ENCODE data around the gene AP1G2. TPM values are rescaled to one million over a fixed set of nuclear protein-coding genes. Genes with fewer than 3 reads are reported as not detected.

AP1G2 gene
- total and polyA plus RNA-seq, 2 of the 13 experiments (the other 11 are each of a cell fraction or from before 2014, with no cell fraction given), result 96.9 to 611 TPM

- Histone ChIP-seq H3K9ac (ENCODE audit: insufficient read depth, low read depth, low read length) (peak overlapping the region; percentile 2; the same call in 1 of the 2 replicates), H3K27me3 (ENCODE audit: control insufficient read depth in 1 of 2, insufficient read depth in 2 of 2, low read length in 2 of 2) (peaks cover 2 to 8% of the 10 kb centered on the region in 2 experiments; a peak in 2 of 5 replicates), H3K4me2 (ENCODE audit: low read depth, low read length) (peak overlapping the region; percentile 52), H3K4me3 (replicated peaks in 1 of 3; ENCODE audit: insufficient read depth in 1 of 3, low read depth in 2 of 3, low read length in 3 of 3) (peak overlapping the region in 1 of 3 experiments; percentile 13; a peak in 1 of 6 replicates), H4K20me1 (ENCODE audit: insufficient read depth, low read length) (no peaks in the 10 kb centered on the region), H3K27ac (ENCODE audit: extremely low read length, insufficient read depth, low read length) (no peak overlapping the region), H3K36me3 (replicated peaks in 1 of 2; ENCODE audit: control insufficient read depth in 1 of 2, insufficient read depth in 2 of 2, low read length in 2 of 2) (peaks cover 11 to 18% of the 10 kb centered on the region in 2 experiments), H2AFZ (ENCODE audit: low read length) (no peak overlapping the region), H3K9me3 (ENCODE audit: low read length) (no peaks in the 10 kb centered on the region), H3K4me1 (ENCODE audit: insufficient read depth, low read length) (peaks cover 62% of the 10 kb centered on the region), H3K79me2 (ENCODE audit: insufficient read depth, low read length) (peaks cover 7% of the 10 kb centered on the region)
- POLR2A ChIA-PET, result interaction anchor here (0.6 to 6.5 kb wide), 7 partner anchors 11 to 248 kb away, joined by 3 to 113 read pairs (median 23); partner anchors contain the start of genes DHRS2, PABPN1 and THTPA
- intact Hi-C loops (cut with micrococcal nuclease; ENCODE audit: unreplicated experiment), result loop anchor here (5.0 kb wide), 1 partner anchor 343 kb away; no protein-coding TSS in a partner anchor
- DNase-seq (ENCODE audit: low spot score) (peak; percentile 84), ATAC-seq (peak; percentile 52), FAIRE-seq (no peak)
- BruUV-seq (replicated peaks), result no TSS peak
- in situ Hi-C loops (cut with HindIII; ENCODE audit: extremely low pct_ligation_motif_present, low pct_unique_long_range_greater_than_20kb), result no loop called here
- WGBS (ENCODE audit: low lambda C conversion rate), result 26% methylated on average over 7 of the region's 7 CpGs
- CTCF ChIA-PET (ENCODE audit: low intra/inter-chr PET ratio, low total read pairs), result interaction anchor here (1.9 kb wide), 1 partner anchor 92 kb away, joined by 5 read pairs; no protein-coding TSS in a partner anchor
- TF ChIP-seq, protein P1, sequence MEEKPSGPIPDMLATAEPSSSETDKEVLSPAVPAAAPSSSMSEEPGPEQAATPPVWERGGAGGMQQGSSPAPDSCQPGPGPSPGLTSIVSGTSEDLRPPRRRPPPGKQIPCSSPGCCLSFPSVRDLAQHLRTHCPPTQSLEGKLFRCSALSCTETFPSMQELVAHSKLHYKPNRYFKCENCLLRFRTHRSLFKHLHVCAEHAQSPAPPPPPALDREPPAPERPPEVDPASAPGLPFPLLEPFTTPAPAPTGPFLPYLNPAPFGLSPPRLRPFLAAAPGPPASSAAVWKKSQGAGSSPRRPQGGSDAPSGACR (CRISPR knock-in tag; IDR thresholded peaks at IDR 0.05), result 0 out of 2 replicates have a peak, but pooled peaks have one; percentile 4
- TF ChIP-seq, protein P2, sequence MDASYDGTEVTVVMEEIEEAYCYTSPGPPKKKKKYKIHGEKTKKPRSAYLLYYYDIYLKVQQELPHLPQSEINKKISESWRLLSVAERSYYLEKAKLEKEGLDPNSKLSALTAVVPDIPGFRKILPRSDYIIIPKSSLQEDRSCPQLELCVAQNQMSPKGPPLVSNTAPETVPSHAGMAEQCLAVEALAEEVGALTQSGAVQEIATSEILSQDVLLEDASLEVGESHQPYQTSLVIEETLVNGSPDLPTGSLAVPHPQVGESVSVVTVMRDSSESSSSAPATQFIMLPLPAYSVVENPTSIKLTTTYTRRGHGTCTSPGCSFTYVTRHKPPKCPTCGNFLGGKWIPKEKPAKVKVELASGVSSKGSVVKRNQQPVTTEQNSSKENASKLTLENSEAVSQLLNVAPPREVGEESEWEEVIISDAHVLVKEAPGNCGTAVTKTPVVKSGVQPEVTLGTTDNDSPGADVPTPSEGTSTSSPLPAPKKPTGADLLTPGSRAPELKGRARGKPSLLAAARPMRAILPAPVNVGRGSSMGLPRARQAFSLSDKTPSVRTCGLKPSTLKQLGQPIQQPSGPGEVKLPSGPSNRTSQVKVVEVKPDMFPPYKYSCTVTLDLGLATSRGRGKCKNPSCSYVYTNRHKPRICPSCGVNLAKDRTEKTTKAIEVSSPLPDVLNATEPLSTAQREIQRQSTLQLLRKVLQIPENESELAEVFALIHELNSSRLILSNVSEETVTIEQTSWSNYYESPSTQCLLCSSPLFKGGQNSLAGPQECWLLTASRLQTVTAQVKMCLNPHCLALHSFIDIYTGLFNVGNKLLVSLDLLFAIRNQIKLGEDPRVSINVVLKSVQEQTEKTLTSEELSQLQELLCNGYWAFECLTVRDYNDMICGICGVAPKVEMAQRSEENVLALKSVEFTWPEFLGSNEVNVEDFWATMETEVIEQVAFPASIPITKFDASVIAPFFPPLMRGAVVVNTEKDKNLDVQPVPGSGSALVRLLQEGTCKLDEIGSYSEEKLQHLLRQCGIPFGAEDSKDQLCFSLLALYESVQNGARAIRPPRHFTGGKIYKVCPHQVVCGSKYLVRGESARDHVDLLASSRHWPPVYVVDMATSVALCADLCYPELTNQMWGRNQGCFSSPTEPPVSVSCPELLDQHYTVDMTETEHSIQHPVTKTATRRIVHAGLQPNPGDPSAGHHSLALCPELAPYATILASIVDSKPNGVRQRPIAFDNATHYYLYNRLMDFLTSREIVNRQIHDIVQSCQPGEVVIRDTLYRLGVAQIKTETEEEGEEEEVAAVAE (CRISPR knock-in tag; IDR thresholded peaks at IDR 0.05; ENCODE audit: borderline replicate concordance), result no peak
- no peak for TF ChIP-seq SNAI1 (CRISPR knock-in tag; IDR thresholded peaks at IDR 0.05; ENCODE audit: borderline replicate concordance)
- no peak for TF ChIP-seq ZSCAN9 (CRISPR knock-in tag; IDR thresholded peaks at IDR 0.05; ENCODE audit: borderline replicate concordance)
- no peak for TF ChIP-seq TCF7L2 (IDR thresholded peaks at IDR 0.05; ENCODE audit: low read depth, low read length)
- 0 out of 2 replicates have a peak, but pooled peaks have one; percentile 11 for TF ChIP-seq FOXA1 (IDR thresholded peaks at IDR 0.05)
- TF ChIP-seq FOXA1 (CRISPR knock-in tag; IDR thresholded peaks at IDR 0.05), result no peak
- TF ChIP-seq, protein P3, sequence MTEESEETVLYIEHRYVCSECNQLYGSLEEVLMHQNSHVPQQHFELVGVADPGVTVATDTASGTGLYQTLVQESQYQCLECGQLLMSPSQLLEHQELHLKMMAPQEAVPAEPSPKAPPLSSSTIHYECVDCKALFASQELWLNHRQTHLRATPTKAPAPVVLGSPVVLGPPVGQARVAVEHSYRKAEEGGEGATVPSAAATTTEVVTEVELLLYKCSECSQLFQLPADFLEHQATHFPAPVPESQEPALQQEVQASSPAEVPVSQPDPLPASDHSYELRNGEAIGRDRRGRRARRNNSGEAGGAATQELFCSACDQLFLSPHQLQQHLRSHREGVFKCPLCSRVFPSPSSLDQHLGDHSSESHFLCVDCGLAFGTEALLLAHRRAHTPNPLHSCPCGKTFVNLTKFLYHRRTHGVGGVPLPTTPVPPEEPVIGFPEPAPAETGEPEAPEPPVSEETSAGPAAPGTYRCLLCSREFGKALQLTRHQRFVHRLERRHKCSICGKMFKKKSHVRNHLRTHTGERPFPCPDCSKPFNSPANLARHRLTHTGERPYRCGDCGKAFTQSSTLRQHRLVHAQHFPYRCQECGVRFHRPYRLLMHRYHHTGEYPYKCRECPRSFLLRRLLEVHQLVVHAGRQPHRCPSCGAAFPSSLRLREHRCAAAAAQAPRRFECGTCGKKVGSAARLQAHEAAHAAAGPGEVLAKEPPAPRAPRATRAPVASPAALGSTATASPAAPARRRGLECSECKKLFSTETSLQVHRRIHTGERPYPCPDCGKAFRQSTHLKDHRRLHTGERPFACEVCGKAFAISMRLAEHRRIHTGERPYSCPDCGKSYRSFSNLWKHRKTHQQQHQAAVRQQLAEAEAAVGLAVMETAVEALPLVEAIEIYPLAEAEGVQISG (CRISPR knock-in tag; IDR thresholded peaks at IDR 0.05), result 0 out of 2 replicates have a peak, but pooled peaks have one; percentile 10
- TF ChIP-seq ZFP41 (CRISPR knock-in tag; IDR thresholded peaks at IDR 0.05; ENCODE audit: borderline replicate concordance), result 0 out of 2 replicates have a peak, but pooled peaks have one; percentile 76
- TF ChIP-seq SAP130 (CRISPR knock-in tag; IDR thresholded peaks at IDR 0.05; ENCODE audit: low read depth), result peak; percentile 33; the same call in 1 of the 2 replicates
- peak; percentile 86; the same call in 1 of the 2 replicates for TF ChIP-seq ZNF225 (CRISPR knock-in tag; IDR thresholded peaks at IDR 0.05)
- no peak for TF ChIP-seq RORA (CRISPR knock-in tag; IDR thresholded peaks at IDR 0.05)
- peak; percentile 56; the same call in 1 of the 2 replicates for TF ChIP-seq TBX3 (IDR thresholded peaks at IDR 0.05; ENCODE audit: borderline replicate concordance)
- TF ChIP-seq ETV5 (CRISPR knock-in tag; IDR thresholded peaks at IDR 0.05; ENCODE audit: borderline replicate concordance), result peak; percentile 22; the same call in 1 of the 2 replicates
- no peak for TF ChIP-seq KDM1A (CRISPR knock-in tag; IDR thresholded peaks at IDR 0.05)
- peak; percentile 31 for TF ChIP-seq TEAD3 (CRISPR knock-in tag; optimal IDR thresholded peaks at IDR 0.05; ENCODE audit: borderline replicate concordance)
Observed at GRCh38 chr14:23569443-23570151, 2.0 kb upstream of the AP1G2 start.
